Keratinocyte (primary cell): ENCODE measurements around the gene DCAF15.

Experiments used
- CTCF ChIP-seq, 3 experiments: IDR thresholded peaks in 1 of 3; conservative IDR thresholded peaks in 1 of 3; optimal IDR thresholded peaks in 1 of 3; 2 replicates in 2 of 3; 3 replicates in 1 of 3; pipeline versions ENCODE3 to v1.5.1; 2011; ENCODE audit warnings: low read length in 3 of 3, mild to moderate bottlenecking in 3 of 3, moderate library complexity in 2 of 3, control low read depth in 1 of 3, inconsistent platforms in 1 of 3; ENCODE audit not compliant: insufficient read depth in 2 of 3; ENCODE audit errors: extremely low read depth in 1 of 3
- EZH2 ChIP-seq: IDR thresholded peaks from one replicate; pipeline ENCODE4 v1.6.1; 2012; ENCODE audit warnings: inconsistent platforms, mild to moderate bottlenecking, low read length, moderate library complexity

- TF ChIP-seq CTCF (optimal IDR thresholded peaks at IDR 0.05 in 1 of 3, IDR thresholded peaks at IDR 0.05 in 1 of 3, conservative IDR thresholded peaks at IDR 0.05 in 1 of 3; ENCODE audit: extremely low read depth in 1 of 3, insufficient read depth in 2 of 3, low read length in 3 of 3): no peak
- no peak for TF ChIP-seq EZH2
Observed at GRCh38 chr19:13968999-13969398, 16.7 kb downstream of the DCAF15 start.
